HepG2 (cell line): ENCODE measurements around the gene MAJIN. TPM values are rescaled to one million over a fixed set of nuclear protein-coding genes. Genes with fewer than 3 reads are reported as not detected.

Experiments
- ARID5B ChIP-seq: IDR thresholded peaks from 2 replicates; pipeline ENCODE4 v1.4.0; 2020; ENCODE audit warnings: mild to moderate bottlenecking, missing genetic modification reagents
- CENPBD1 ChIP-seq: sonication (generic); formaldehyde crosslinking; IDR thresholded peaks from 2 replicates; pipeline ENCODE4 v1.8.0; 2022; ENCODE audit warnings: missing genetic modification reagents, low read depth, mild to moderate bottlenecking, borderline replicate concordance
- FOSL1 ChIP-seq: sonication (generic); formaldehyde crosslinking; IDR thresholded peaks from 2 replicates; pipeline ENCODE4 v1.9.0; 2021; ENCODE audit warnings: missing genetic modification reagents, borderline replicate concordance
- HNF1B ChIP-seq: sonication (generic); formaldehyde crosslinking; IDR thresholded peaks from 2 replicates; pipeline ENCODE4 v1.5.1; 2020; ENCODE audit warnings: mild to moderate bottlenecking, moderate library complexity, missing genetic modification reagents
- NFAT5 ChIP-seq: sonication (generic); formaldehyde crosslinking; IDR thresholded peaks from 2 replicates; pipeline ENCODE4 v1.4.0; 2020; ENCODE audit warnings: missing genetic modification reagents
- RERE ChIP-seq: IDR thresholded peaks from 2 replicates; pipeline ENCODE4 v1.6.1; 2016; ENCODE audit warnings: low read depth, missing genetic modification reagents, missing compliant biosample characterization
- SETDB1 ChIP-seq: sonication (generic); formaldehyde crosslinking; IDR thresholded peaks from 2 replicates; pipeline ENCODE4 v1.5.1; 2020; ENCODE audit warnings: missing genetic modification reagents, mild to moderate bottlenecking, borderline replicate concordance
- ZNF460 ChIP-seq: sonication (generic); formaldehyde crosslinking; IDR thresholded peaks from 2 replicates; pipeline ENCODE4 v1.5.1; 2020; ENCODE audit warnings: missing genetic modification reagents, mild to moderate bottlenecking, borderline replicate concordance
- polyA plus RNA-seq, 8 experiments: library from polyadenylated mRNA; depleted of rRNA in 3 of 8; stranded (reverse) in 7 of 8; unstranded in 1 of 8; fragments of >200 nt; fragmentation: Illumina TruSeq in 4 of 8; extraction: Trizol in 4 of 8; gene quantifications; 2 replicates each; pipeline versions ENCODE4 v1.2.1 to v1.2.3, GENCODE V29; 2011 to 2016; ENCODE audit warnings: low read depth in 4 of 8, missing spikeins in 1 of 8, mixed read lengths in 1 of 8; ENCODE audit not compliant: insufficient read depth in 1 of 8
- total RNA-seq, 5 experiments: library from RNA; depleted of rRNA; stranded (reverse); fragments of >200 nt; fragmentation: Illumina TruSeq; extraction: Trizol; gene quantifications; 2 replicates each; pipeline ENCODE4 v1.2.3, GENCODE V29; 2016; ENCODE audit warnings: low read depth in 1 of 5

The MAJIN gene
- total and polyA plus RNA-seq, 2 of the 13 experiments (the other 11 are each of a cell fraction or from before 2014, with no cell fraction given): not detected

- peak; percentile 18; the same call in 1 of the 2 replicates for TF ChIP-seq ARID5B (CRISPR knock-in tag)
- no peak for TF ChIP-seq FOSL1 (CRISPR knock-in tag)
- peak; percentile 16; the same call in 1 of the 2 replicates for TF ChIP-seq HNF1B (CRISPR knock-in tag)
- no peak for TF ChIP-seq CENPBD1 (CRISPR knock-in tag)
- no peak for TF ChIP-seq ZNF460 (CRISPR knock-in tag)
- no peak for TF ChIP-seq RERE (CRISPR knock-in tag)
- TF ChIP-seq SETDB1 (CRISPR knock-in tag): no peak
- TF ChIP-seq NFAT5 (CRISPR knock-in tag): peak; percentile 33; the same call in 1 of the 2 replicates
Measured at GRCh38 chr11:65013888-65014725, 42.2 kb upstream of the MAJIN start, which contains the start of gene ARL2 (continued).
